IMR-90 (cell line): ENCODE data around the gene MGAT5B. TPM values are rescaled to one million over a fixed set of nuclear protein-coding genes. Genes with fewer than 3 reads are reported as not detected.

Experiments used
- ATAC-seq: fragments of 200-7000 bp; cut with Tn5 transposase; 2 replicates; pipeline ENCODE4 v1.9.1; 2020; ENCODE audit warnings: low read depth, mild to moderate bottlenecking, moderate library complexity
- BruUV-seq: library from RNA; stranded (reverse); fragments of 400-500 nt; replicated peaks from 2 replicates; lab custom pipeline; 2021; lab: Mats Ljungman, UMichigan
- CTCF ChIA-PET: fragments of 300-600 bp; formaldehyde crosslinking; extraction: SDS; loops from one replicate; lab custom pipeline; 2021; ENCODE audit warnings: antibody characterized with exemption; lab: Yijun Ruan, JAX
- POLR2A ChIA-PET: fragments of 300-600 bp; sonication (Branson Sonifier 250); formaldehyde crosslinking; loops from one replicate; lab custom pipeline; 2022; ENCODE audit warnings: antibody characterized with exemption; ENCODE audit not compliant: unreplicated experiment; lab: Charles Lee
- DNase-seq: peaks from one replicate; pipeline ENCODE4 v3.0.0; 2013
- H2AFZ ChIP-seq: replicated peaks from 2 replicates; pipeline ENCODE3; 2013; ENCODE audit warnings: low read length, mild to moderate bottlenecking; ENCODE audit not compliant: poor library complexity
- H2AK5ac ChIP-seq: 2 replicates; pipeline ENCODE4 v1.6.1; 2013; ENCODE audit warnings: low read depth, low read length, inconsistent platforms
- H2AK9ac ChIP-seq: replicated peaks from 2 replicates; pipeline ENCODE3; 2013; ENCODE audit warnings: mild to moderate bottlenecking, low read depth, low read length, moderate library complexity; ENCODE audit not compliant: poor library complexity
- H2BK120ac ChIP-seq: 2 replicates; pipeline ENCODE4 v1.6.1; 2013; ENCODE audit warnings: low read depth, low read length, inconsistent platforms
- H2BK15ac ChIP-seq: 3 replicates; pipeline ENCODE4 v1.6.1; 2013; ENCODE audit warnings: low read depth, low read length, inconsistent platforms
- H2BK20ac ChIP-seq: 2 replicates; pipeline ENCODE4 v1.6.1; 2013; ENCODE audit warnings: low read depth, mild to moderate bottlenecking, inconsistent platforms, low read length, moderate library complexity
- H2BK5ac ChIP-seq: 2 replicates; pipeline ENCODE4 v1.6.1; 2013; ENCODE audit warnings: mild to moderate bottlenecking, low read depth, low read length, inconsistent platforms; ENCODE audit not compliant: poor library complexity, severe bottlenecking
- H3K14ac ChIP-seq: replicated peaks from 2 replicates; pipeline ENCODE4 v1.6.1; 2013; ENCODE audit warnings: low read depth, low read length, inconsistent platforms
- H3K18ac ChIP-seq: 2 replicates; pipeline ENCODE4 v1.6.1; 2013; ENCODE audit warnings: low read depth, low read length, control low read depth
- H3K23ac ChIP-seq: 2 replicates; pipeline ENCODE4 v1.6.1; 2013; ENCODE audit warnings: low read depth, low read length, inconsistent platforms
- H3K27ac ChIP-seq: 2 replicates; pipeline ENCODE4 v1.5.1; 2013; ENCODE audit warnings: mild to moderate bottlenecking, control low read depth, low read length; ENCODE audit not compliant: insufficient read depth
- H3K27me3 ChIP-seq: 2 replicates; pipeline ENCODE4 v1.6.1; 2013; ENCODE audit warnings: low read length; ENCODE audit not compliant: control insufficient read depth, insufficient read depth
- H3K36me3 ChIP-seq: 2 replicates; pipeline ENCODE4 v1.6.1; 2013; ENCODE audit warnings: low read length, mixed read lengths; ENCODE audit not compliant: control insufficient read depth, insufficient read depth
- H3K4ac ChIP-seq: 2 replicates; pipeline ENCODE4 v1.6.1; 2013; ENCODE audit warnings: low read depth, low read length, inconsistent platforms
- H3K4me1 ChIP-seq: 2 replicates; pipeline ENCODE4 v1.6.1; 2013; ENCODE audit warnings: low read length, mixed read lengths; ENCODE audit not compliant: control insufficient read depth, insufficient read depth
- H3K4me2 ChIP-seq: 2 replicates; pipeline ENCODE4 v1.6.1; 2013; ENCODE audit warnings: low read depth, mild to moderate bottlenecking, control low read depth, low read length, moderate library complexity
- H3K4me3 ChIP-seq: 2 replicates; pipeline ENCODE4 v1.5.1; 2013; ENCODE audit warnings: low read depth, mild to moderate bottlenecking, control low read depth, low read length, moderate library complexity; ENCODE audit not compliant: insufficient read depth
- H3K56ac ChIP-seq: 2 replicates; pipeline ENCODE4 v1.6.1; 2013; ENCODE audit warnings: low read length, inconsistent platforms; ENCODE audit not compliant: insufficient read depth; ENCODE audit errors: extremely low read depth
- H3K79me1 ChIP-seq, 2 experiments: 2 replicates each; pipeline ENCODE4 v1.6.1; 2013; ENCODE audit warnings: low read length in 2 of 2, inconsistent platforms in 1 of 2, low read depth in 1 of 2
- H3K9ac ChIP-seq: 2 replicates; pipeline ENCODE4 v1.6.1; 2013; ENCODE audit warnings: low read depth, low read length, control low read depth
- H3K9me1 ChIP-seq: 2 replicates; pipeline ENCODE4 v1.6.1; 2013; ENCODE audit warnings: low read length, inconsistent platforms; ENCODE audit not compliant: insufficient read depth
- H3K9me3 ChIP-seq: 2 replicates; pipeline ENCODE4 v1.6.1; 2013; ENCODE audit warnings: low read length; ENCODE audit not compliant: control insufficient read depth, insufficient read depth
- H4K20me1 ChIP-seq: 2 replicates; pipeline ENCODE4 v1.6.1; 2013; ENCODE audit warnings: low read length, inconsistent platforms; ENCODE audit not compliant: insufficient read depth
- H4K5ac ChIP-seq: 2 replicates; pipeline ENCODE4 v1.6.1; 2013; ENCODE audit warnings: mild to moderate bottlenecking, low read depth, low read length, control low read depth
- H4K8ac ChIP-seq, 2 experiments: 2 replicates each; pipeline ENCODE4 v1.6.1; 2013; ENCODE audit warnings: low read depth in 2 of 2, low read length in 2 of 2, control low read depth in 1 of 2, inconsistent platforms in 1 of 2
- H4K91ac ChIP-seq: 2 replicates; pipeline ENCODE4 v1.6.1; 2013; ENCODE audit warnings: low read depth, low read length, inconsistent platforms; ENCODE audit not compliant: insufficient read depth
- CEBPB ChIP-seq: IDR thresholded peaks from 2 replicates; pipeline ENCODE4 v1.6.1; 2012; ENCODE audit warnings: low read depth, low read length, improper control_type of control experiment
- CHD1 ChIP-seq: IDR thresholded peaks from 2 replicates; pipeline ENCODE4 v1.6.1; 2012; ENCODE audit warnings: low read depth, low read length, improper control_type of control experiment
- FOS ChIP-seq: fragments of 150-350 bp; IDR thresholded peaks from 2 replicates; pipeline ENCODE4 v1.6.1; 2016; ENCODE audit warnings: low read depth, low read length
- MAFK ChIP-seq: IDR thresholded peaks from 2 replicates; pipeline ENCODE4 v1.6.1; 2012; ENCODE audit warnings: low read depth, low read length, improper control_type of control experiment
- MAZ ChIP-seq: IDR thresholded peaks from 2 replicates; pipeline ENCODE4 v1.6.1; 2012; ENCODE audit warnings: low read depth, mild to moderate bottlenecking, low read length, improper control_type of control experiment, moderate library complexity, borderline replicate concordance
- MXI1 ChIP-seq: IDR thresholded peaks from 2 replicates; pipeline ENCODE4 v1.6.1; 2012; ENCODE audit warnings: low read depth, mild to moderate bottlenecking, low read length, moderate library complexity, borderline replicate concordance
- NFE2L2 ChIP-seq: fragments of 150-350 bp; IDR thresholded peaks from 2 replicates; pipeline ENCODE4 v1.6.1; 2016; ENCODE audit warnings: low read depth, mild to moderate bottlenecking, low read length
- POLR2A ChIP-seq: IDR thresholded peaks from 2 replicates; pipeline ENCODE4 v1.6.1; 2012; ENCODE audit warnings: mild to moderate bottlenecking, low read depth, low read length
- RAD21 ChIP-seq: IDR thresholded peaks from 2 replicates; pipeline ENCODE4 v1.6.1; 2012; ENCODE audit warnings: low read length, improper control_type of control experiment
- RCOR1 ChIP-seq: IDR thresholded peaks from 2 replicates; pipeline ENCODE4 v1.6.1; 2012; ENCODE audit warnings: mild to moderate bottlenecking, low read length, improper control_type of control experiment; ENCODE audit not compliant: insufficient replicate concordance
- RFX5 ChIP-seq: IDR thresholded peaks from 2 replicates; pipeline ENCODE4 v1.8.0; 2012; ENCODE audit warnings: low read depth, mild to moderate bottlenecking, low read length, moderate library complexity
- SMC3 ChIP-seq: fragments of 150-350 bp; IDR thresholded peaks from 2 replicates; pipeline ENCODE4 v1.6.1; 2016; ENCODE audit warnings: low read depth, mild to moderate bottlenecking, antibody characterized with exemption, low read length, moderate library complexity
- WGBS, 2 experiments: methylation state at CpG; one replicate each; pipeline versions ENCODE4 v1.1.5 to v1.1.7; 2013; ENCODE audit warnings: missing lambda C conversion rate in 2 of 2; ENCODE audit not compliant: insufficient read length in 1 of 2; ENCODE audit errors: extremely low coverage in 2 of 2; 5-methylcytosine and 5-hydroxymethylcytosine counted together
- dilution Hi-C: fragments of 300-500 bp; cut with HindIII; formaldehyde crosslinking; loops from one replicate; pipeline ENCODE4 v1.14.3; 2018; ENCODE audit warnings: low sequenced_read_pairs; ENCODE audit not compliant: unreplicated experiment
- in situ Hi-C: fragments of 300-500 bp; cut with MboI; formaldehyde crosslinking; loops from 3 replicates; pipeline ENCODE4 v1.14.3; 2019; ENCODE audit warnings: low sequenced_read_pairs, inconsistent platforms, mixed read lengths
- intact Hi-C: fragments of 100-400 bp; cut with micrococcal nuclease; formaldehyde crosslinking; loops from 2 replicates; pipeline ENCODE4 v1.10.0; 2022
- polyA plus RNA-seq, 3 experiments: library from polyadenylated mRNA; depleted of rRNA; stranded (reverse); fragments of >200 nt; gene quantifications; 2 replicates each; pipeline ENCODE4 v1.2.3, GENCODE V29; 2012; ENCODE audit warnings: low replicate concordance in 1 of 3
- total RNA-seq: library from RNA; depleted of rRNA; stranded (reverse); fragments of >200 nt; gene quantifications from 2 replicates; pipeline ENCODE4 v1.2.3, GENCODE V29; 2012
- TF ChIP-seq, protein P1 (sequence below): conservative IDR thresholded peaks from 2 replicates; pipeline ENCODE4 v1.5.1; 2012; ENCODE audit warnings: mild to moderate bottlenecking, low read depth, low read length, improper control_type of control experiment
- TF ChIP-seq, protein P2 (sequence below): fragments of 150-350 bp; IDR thresholded peaks from 2 replicates; pipeline ENCODE4 v1.6.1; 2016; ENCODE audit warnings: low read depth, mild to moderate bottlenecking, low read length, moderate library complexity, borderline replicate concordance
- TF ChIP-seq, protein P3 (sequence below): fragments of 150-350 bp; IDR thresholded peaks from 2 replicates; pipeline ENCODE4 v1.6.1; 2017; ENCODE audit warnings: mild to moderate bottlenecking, antibody characterized with exemption, low read length, low read depth

MGAT5B gene
- total and polyA plus RNA-seq, 2 of the 4 experiments (the other 2 are of a cell fraction), result 0.54 to 2.0 TPM

DNA sequence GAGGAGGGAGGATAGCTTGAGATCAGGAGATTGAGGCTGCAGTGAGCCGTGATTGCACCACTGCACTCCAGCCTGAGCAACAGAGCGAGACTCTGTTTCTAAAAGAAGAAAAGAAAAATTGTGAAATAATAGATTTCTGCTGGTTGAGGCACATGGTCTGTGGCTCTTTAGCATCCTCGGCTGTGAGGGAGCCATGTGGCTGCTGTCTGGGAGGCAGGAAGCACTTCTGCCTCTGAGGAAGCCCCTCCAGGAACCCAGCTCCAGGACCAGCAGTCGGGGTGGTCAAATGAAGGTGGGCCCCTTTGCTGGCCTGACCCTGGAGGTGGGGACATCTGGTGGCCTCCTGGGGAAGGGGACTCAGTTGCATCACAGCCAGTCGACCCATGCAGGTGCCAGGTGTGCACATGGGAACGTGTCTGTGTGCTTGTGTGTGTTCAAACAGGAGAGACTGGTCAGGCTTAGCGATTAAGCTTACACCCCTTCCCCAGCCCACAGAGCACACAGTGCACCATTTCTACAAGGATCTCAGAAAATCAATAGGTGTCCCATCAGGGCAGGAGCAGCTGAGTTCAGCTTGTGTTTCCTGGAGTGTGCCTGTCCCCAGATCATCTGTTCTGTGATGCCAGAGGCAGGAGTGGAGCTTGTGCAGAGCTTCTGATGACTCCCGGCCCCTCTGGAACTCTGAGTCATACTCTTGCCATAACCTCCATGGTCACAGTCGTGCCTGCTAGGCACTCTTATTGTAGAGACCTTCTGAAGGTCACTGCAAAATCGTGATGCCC is 24.3 kb upstream of the MGAT5B start:
- Histone ChIP-seq H3K4me2 (no peak overlapping the region), H3K9me1 (no peaks in the 10 kb centered on the region), H3K23ac (no peak overlapping the region), H3K4ac (no peak overlapping the region), H2BK15ac (no peak overlapping the region), H2BK120ac (no peak overlapping the region), H3K4me3 (no peak overlapping the region), H3K56ac (no peak overlapping the region), H3K4me1 (no peaks in the 10 kb centered on the region; the same call in 1 of the 2 replicates), H4K20me1 (no peaks in the 10 kb centered on the region), H2AFZ (no peak overlapping the region), H2BK5ac (no peak overlapping the region), H3K79me1 (no peaks in the 10 kb centered on the region), H2AK9ac (no peak overlapping the region), H3K36me3 (no peaks in the 10 kb centered on the region), H3K27me3 (peaks cover 51% of the 10 kb centered on the region), H3K14ac (no peak overlapping the region), H4K91ac (no peak overlapping the region), H2BK20ac (no peak overlapping the region), H3K9ac (no peak overlapping the region), H4K8ac (no peak overlapping the region), H3K18ac (no peak overlapping the region), H2AK5ac (no peak overlapping the region), H3K9me3 (peaks cover 2% of the 10 kb centered on the region; the same call in 1 of the 2 replicates), H4K5ac (no peak overlapping the region), H3K27ac (no peak overlapping the region)
- DNase-seq, result no peak
- no peak for ATAC-seq
- WGBS, 2 experiments, result 31% methylated on average over 2 of the region's 10 CpGs; no CpG with 5 or more reads in 1 of the 2 experiments
- POLR2A ChIA-PET, result no interaction called here
- BruUV-seq, result no TSS peak
- dilution Hi-C loops (no loop called here), in situ Hi-C loops (no loop called here), intact Hi-C loops (no loop called here)
- CTCF ChIA-PET, result no interaction called here
- TF ChIP-seq SMC3, result no peak
- no peak for TF ChIP-seq NFE2L2
- no peak for TF ChIP-seq CEBPB
- TF ChIP-seq RAD21, result no peak
- no peak for TF ChIP-seq MAZ
- TF ChIP-seq CHD1, result no peak
- TF ChIP-seq, protein P1, sequence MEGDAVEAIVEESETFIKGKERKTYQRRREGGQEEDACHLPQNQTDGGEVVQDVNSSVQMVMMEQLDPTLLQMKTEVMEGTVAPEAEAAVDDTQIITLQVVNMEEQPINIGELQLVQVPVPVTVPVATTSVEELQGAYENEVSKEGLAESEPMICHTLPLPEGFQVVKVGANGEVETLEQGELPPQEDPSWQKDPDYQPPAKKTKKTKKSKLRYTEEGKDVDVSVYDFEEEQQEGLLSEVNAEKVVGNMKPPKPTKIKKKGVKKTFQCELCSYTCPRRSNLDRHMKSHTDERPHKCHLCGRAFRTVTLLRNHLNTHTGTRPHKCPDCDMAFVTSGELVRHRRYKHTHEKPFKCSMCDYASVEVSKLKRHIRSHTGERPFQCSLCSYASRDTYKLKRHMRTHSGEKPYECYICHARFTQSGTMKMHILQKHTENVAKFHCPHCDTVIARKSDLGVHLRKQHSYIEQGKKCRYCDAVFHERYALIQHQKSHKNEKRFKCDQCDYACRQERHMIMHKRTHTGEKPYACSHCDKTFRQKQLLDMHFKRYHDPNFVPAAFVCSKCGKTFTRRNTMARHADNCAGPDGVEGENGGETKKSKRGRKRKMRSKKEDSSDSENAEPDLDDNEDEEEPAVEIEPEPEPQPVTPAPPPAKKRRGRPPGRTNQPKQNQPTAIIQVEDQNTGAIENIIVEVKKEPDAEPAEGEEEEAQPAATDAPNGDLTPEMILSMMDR, result no peak
- no peak for TF ChIP-seq MXI1
- TF ChIP-seq POLR2A, result no peak
- no peak for TF ChIP-seq FOS
- TF ChIP-seq MAFK, result no peak
- TF ChIP-seq, protein P2, sequence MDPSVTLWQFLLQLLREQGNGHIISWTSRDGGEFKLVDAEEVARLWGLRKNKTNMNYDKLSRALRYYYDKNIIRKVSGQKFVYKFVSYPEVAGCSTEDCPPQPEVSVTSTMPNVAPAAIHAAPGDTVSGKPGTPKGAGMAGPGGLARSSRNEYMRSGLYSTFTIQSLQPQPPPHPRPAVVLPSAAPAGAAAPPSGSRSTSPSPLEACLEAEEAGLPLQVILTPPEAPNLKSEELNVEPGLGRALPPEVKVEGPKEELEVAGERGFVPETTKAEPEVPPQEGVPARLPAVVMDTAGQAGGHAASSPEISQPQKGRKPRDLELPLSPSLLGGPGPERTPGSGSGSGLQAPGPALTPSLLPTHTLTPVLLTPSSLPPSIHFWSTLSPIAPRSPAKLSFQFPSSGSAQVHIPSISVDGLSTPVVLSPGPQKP, result no peak
- TF ChIP-seq RCOR1, result no peak
- TF ChIP-seq, protein P3, sequence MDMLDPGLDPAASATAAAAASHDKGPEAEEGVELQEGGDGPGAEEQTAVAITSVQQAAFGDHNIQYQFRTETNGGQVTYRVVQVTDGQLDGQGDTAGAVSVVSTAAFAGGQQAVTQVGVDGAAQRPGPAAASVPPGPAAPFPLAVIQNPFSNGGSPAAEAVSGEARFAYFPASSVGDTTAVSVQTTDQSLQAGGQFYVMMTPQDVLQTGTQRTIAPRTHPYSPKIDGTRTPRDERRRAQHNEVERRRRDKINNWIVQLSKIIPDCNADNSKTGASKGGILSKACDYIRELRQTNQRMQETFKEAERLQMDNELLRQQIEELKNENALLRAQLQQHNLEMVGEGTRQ, result no peak
- no peak for TF ChIP-seq RFX5
